Stimulated activated CD8-positive, alpha-beta memory T cell treated with anti-CD3 and anti-CD28 coated beads, Interleukin-12 subunit alpha, Interleukin-12 subunit beta, amount 100 ng/mL, for 4 hours (primary cell): ENCODE results near the gene DUS4L.

Experiments used
- DNase-seq: peaks from one replicate; pipeline ENCODE4 v3.0.0-alpha.2; 2020; ENCODE audit warnings: low read depth

Gene DUS4L

DNA sequence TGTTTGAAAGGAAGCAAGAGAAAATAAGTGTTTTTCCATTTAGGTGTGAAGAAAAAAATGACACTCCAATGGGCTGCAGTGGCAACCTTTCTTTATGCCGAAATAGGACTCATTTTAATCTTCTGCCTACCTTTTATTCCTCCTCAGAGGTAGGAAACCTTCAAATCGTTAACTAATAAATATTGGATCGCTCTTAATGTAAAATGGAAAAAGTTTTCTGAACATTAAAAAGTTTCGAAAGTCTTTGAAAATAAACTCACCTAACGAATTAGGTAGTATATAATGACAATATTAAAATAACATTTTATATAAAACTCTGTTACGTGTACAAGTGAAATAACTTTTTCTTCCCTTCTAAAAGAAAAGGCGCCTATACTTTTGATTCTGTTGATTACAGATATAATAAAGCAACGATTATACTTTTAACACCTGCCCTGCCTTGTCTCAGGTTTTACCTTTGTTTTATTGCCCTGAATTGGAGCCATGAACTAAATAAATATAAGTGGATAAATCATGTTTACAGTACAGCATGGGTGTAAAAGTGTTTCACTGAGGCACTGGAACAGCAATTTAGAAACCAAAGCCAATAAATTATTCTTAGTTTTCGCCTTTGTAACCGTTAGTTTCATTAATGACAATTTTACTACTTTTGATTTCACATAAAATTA, 17.1 kb downstream of the DUS4L start:
- DNase-seq, result no peak

GRCh38 chr7:107581387-107582013, 17.7 kb downstream of the DUS4L start:
- no peak for DNase-seq

DNA sequence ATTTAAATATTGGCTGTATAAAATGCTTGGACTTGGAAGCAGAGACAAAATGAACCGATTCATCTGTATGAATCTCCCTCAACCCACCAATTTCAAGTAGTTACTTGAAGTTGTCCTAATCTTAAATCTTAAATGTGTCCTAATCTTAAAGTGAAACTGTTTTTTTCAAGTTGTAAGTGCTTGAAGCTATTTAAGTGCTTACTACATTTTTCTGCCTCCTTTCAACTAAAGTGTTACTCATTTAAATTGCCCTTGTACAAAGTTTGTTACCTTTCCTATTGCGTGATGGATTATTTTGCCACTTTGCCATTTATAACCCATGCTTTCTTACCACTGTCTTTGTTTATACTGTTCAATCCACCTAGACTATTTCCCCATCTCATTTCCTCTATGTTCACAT, 19.1 kb downstream of the DUS4L start:
- DNase-seq, result no peak

DNA sequence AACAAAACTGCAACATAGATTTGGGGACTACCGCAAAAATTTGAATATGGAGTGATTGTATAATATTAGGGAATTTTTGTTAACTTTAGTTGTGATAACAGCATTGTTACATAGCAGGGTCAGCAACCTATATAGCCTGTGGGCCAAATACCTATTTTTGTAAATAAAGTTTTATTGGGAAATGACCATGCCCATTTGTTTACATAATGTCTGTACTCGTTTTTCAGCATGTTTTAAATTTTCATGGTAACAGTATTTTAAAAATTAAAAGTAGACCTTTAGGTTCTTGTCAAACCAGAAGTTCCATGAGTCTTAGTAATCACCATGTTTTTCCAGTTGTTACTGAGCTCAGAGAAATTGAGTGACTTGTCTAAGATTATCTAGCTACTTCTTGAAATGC, 20.9 kb downstream of the DUS4L start:
- DNase-seq, result no peak

- DNase-seq, result no peak
Measured at GRCh38 chr7:107588529-107589130, 24.9 kb downstream of the DUS4L start.

DNA sequence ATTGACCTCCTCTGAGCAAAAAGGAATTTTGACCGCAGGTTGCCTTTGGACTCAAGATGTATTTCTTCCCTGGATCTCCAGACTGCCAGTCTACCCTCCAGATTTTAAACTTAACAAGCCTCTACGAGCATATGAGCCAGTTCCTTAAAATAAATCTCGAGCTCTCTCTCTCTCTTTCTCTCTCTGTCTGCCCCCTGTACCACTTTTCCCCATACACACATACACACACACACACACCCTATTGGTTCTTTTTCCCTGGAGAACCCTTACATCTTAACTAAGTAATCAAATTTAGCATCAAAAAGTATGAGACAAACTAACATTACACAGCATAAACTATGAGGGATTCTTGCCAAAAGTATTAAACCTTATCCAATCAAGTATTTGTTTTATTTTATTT, 27.6 kb downstream of the DUS4L start:
- DNase-seq, result no peak

DNA sequence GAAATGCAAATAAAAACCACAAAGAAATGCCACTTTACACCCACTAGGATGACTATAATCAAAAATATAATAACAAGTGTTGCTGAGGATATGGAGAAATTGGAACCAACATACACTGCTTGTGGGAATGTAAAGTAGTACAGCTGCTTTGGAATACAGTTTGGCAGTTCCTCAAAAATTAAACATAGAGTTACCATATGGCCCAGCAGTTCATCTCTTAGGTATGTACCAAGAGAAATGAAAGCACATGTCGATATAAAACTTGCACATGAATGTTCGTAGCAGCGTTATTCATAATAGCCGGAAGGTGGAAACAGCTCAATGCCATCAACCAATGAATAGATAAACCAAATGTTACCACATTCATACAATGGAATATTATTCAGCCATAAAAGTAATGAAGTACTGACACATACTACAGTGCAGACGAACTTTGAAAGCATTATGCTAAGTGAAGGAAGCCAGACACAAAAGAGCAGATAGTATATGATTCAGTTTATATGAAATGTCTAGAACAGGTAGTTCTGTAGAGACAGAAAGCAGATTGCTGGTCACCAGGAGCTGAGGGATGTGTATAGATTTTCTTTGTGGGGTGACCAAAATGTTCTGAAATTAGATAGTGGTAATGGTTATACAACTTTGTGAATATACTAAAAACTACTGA, 28.7 kb downstream of the DUS4L start:
- no peak for DNase-seq

- no peak for DNase-seq
Measured at GRCh38 chr7:107593025-107593410, 29.2 kb downstream of the DUS4L start.

- no peak for DNase-seq
Measured at GRCh38 chr7:107594961-107595737, 31.4 kb downstream of the DUS4L start.

GRCh38 chr7:107596881-107597581, 33.3 kb downstream of the DUS4L start:
- no peak for DNase-seq

DNA sequence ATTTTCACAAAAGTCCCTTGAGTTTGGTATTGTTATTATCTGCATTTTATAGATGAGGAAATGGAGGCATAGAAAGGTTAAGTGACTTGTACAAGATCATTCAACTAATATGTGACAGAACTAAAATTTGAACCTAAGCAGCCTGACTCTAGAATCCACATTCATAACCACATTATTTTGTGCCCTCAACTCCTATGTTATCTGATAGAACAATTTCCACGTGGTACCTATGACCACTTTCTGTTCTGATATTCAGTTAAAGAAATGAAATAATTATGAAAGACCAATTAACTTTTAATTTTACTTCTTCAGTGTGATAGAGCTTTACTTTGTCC, 33.8 kb downstream of the DUS4L start:
- DNase-seq, result no peak

DNA sequence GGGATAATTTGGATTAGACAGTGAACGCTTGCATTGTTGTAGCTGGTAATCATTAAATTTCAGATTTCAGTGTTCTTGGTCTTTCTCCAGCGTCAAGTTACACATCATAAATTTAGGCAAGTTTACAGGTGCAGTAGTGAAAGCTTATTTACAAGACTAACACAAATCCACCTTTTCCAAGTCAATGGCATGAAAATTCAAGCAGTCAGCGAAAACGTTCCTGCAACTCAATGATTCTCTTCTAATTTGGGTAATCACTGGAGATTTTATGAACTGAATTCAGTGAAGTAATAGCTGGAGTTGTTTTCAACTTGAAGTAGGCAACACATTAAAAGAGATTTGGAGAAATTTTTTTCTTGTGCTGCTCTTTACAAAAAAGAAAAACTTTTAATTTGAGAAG, 34.2 kb downstream of the DUS4L start:
- DNase-seq, result no peak

DNA sequence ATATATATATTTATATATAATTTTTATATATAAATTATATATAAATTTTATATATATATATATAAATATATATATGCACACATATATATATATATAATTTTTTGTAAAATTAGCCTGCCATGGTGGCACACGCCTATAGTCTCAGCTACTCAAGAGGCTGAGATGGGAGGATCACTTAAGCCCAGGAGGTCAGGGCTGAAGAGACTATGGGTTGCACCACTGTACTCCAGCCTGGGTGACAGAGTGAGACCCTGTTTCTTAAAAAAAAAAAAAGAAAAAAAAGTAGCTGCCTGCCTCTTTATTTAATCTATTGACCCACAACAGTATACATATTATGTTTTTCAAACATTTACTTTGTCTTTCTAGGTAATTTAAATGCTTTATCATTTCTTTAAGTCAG, 35.5 kb downstream of the DUS4L start:
- no peak for DNase-seq

DNA sequence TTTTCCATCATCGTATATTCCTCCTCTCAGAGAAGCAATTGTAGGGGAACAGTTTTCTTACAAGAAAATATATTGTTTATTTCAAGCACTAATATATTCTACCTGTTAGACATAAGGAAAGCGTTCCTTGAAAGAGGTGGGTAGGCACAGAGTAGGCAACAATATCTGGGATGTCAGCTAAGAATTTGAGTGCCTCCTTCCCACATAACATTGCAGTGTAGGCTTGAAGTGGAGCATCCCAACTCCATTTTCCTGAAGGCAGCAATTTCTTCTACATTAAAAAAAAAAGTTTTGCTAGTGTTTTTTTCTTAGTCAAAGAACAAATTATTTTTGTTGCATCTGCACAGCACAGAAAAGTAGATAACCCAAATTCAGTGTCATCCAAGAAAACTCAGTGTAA, 37.0 kb downstream of the DUS4L start:
- no peak for DNase-seq

DNA sequence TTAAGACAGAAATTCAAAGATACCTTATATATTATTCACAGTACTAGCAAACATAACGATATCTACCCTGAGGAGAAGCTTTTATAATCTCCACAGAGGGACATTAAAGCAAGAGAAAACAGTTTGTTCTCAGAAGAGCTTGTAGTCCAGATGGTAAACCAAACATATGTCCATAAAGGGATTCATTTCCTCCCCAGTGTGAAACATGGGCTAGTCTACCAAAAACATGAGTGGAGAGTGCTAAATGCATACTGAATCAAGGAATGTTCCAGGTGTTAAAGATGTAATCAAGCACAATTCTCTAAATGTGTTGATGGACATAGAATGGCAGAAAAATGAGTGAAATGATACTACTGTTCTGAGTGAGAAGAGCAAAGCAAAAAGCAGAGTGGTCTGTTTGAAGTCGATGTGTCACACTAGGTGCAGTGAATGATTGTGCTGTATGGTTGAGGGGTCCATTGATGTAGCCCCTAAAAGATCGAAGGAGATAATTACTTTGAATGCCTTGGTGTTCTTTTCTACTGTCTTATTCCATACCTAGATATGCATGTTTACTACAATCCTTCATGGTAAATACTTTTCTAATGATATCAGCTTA, 41.5 kb downstream of the DUS4L start:
- DNase-seq, result no peak

DNA sequence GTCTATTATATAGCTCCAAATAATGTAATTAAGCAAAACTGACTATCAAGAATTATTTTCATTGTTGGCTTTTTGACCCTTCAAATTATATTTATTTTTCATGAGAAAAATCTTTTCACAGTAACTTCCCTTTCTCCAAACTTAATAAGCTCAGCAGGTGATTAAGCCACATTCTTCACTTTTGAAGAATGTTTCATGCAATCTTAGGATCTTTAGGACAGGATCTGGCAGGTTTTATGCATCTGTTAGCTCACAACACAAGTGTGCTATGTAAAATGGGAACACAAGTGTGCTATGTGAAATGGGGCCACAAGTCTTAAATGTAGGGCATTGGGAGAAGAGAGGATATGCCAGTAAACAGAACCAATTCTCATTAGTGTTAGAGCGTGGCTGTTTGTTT, 42.5 kb downstream of the DUS4L start:
- no peak for DNase-seq

DNA sequence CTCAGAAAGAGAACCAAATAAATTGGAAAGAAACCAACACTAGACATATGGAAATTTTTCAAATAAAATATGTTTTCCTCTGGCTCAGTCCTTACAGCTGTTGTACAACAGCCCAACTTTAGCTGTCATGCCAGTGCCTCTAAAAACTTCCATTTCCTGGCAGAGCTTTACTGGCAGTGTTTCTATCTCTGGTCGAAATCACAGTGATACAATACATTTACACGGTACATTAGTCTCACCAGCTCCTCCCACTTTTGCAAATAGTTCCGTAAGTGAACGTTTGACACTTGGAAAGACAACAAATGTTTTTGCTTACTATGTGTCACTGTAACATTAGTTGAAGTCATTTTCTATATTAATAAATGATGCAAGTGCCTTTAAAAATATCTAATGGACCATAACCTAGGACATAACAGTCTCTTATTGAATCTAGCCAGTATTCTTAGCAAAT, 46.1 kb downstream of the DUS4L start:
- no peak for DNase-seq

GRCh38 chr7:107610323-107610722, 46.6 kb downstream of the DUS4L start:
- no peak for DNase-seq

DNA sequence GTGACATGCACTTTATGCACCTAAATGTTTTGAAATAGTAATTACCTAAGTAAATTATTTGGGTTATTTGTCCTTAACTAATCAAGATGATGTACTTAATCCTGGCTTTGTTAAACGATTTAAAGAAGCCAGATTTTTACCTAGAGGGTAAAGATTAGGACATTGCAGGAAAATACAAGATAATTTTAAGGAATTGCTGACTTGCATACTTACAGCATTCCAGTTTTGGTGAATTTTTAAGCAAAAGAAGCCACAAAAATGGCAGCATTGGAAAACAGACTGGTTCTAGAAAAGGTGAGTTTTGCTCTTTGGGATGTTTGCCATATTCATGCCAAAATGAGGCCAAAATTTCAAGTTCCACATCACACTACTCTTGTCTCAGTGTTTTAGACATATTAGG, 49.7 kb downstream of the DUS4L start:
- DNase-seq, result no peak

DNA sequence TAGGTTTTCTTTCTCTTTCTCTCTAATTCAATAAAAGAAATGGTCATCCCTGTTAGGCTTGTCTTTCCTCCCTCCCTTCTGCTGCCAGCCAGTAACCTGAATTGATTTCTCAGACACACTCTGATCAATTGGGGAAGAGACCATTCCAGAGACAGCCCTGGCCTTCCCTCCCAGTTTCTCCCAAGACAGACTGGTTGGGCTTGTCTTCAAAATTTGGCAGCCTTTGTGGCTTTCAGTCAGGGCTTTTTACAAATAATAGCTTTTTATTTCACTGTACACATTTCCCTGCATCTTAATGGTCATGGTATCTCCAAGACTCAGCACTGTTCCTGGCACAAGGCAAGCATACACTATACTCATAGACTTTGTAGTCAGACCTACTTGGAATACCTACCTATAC, 50.2 kb downstream of the DUS4L start:
- DNase-seq, result no peak

GRCh38 chr7:107614425-107614824, 50.7 kb downstream of the DUS4L start:
- no peak for DNase-seq
